HepG2 (cell line): Measurements from ENCODE around the gene C6orf132. TPM values are rescaled to one million over a fixed set of nuclear protein-coding genes. Genes with fewer than 3 reads are reported as not detected.

Source experiments
- ATF1 ChIP-seq: IDR thresholded peaks from 2 replicates; pipeline ENCODE4 v1.6.1; 2016; ENCODE audit warnings: mild to moderate bottlenecking, control low read depth
- ATF7-NPFF ChIP-seq: sonication (generic); formaldehyde crosslinking; IDR thresholded peaks from 2 replicates; pipeline ENCODE4 v1.8.1; 2023; ENCODE audit warnings: mild to moderate bottlenecking, low read depth, missing genetic modification reagents, moderate library complexity
- DPF2 ChIP-seq: sonication (generic); formaldehyde crosslinking; IDR thresholded peaks from 2 replicates; pipeline ENCODE4 v1.4.0; 2020; ENCODE audit warnings: mild to moderate bottlenecking, low read depth, missing genetic modification reagents, borderline replicate concordance
- ETV5 ChIP-seq: IDR thresholded peaks from 2 replicates; pipeline ENCODE4 v1.6.1; 2018; ENCODE audit warnings: missing biosample characterization, missing genetic modification reagents, inconsistent platforms, borderline replicate concordance
- HNF4G ChIP-seq, 2 experiments: sonication (generic) in 1 of 2; formaldehyde crosslinking in 1 of 2; IDR thresholded peaks; 2 replicates each; pipeline versions ENCODE4 v1.4.0 to v1.6.1; 2011 to 2020; ENCODE audit warnings: borderline replicate concordance in 2 of 2, low read depth in 2 of 2, mild to moderate bottlenecking in 2 of 2, low read length in 1 of 2, missing genetic modification reagents in 1 of 2, moderate library complexity in 1 of 2
- ISL2 ChIP-seq: sonication (generic); formaldehyde crosslinking; IDR thresholded peaks from 2 replicates; pipeline ENCODE4 v1.5.0; 2020; ENCODE audit warnings: missing genetic modification reagents
- MEIS2 ChIP-seq: sonication (generic); formaldehyde crosslinking; IDR thresholded peaks from 2 replicates; pipeline ENCODE4 v1.9.0; 2021; ENCODE audit warnings: mild to moderate bottlenecking, missing genetic modification reagents
- MIER2 ChIP-seq: IDR thresholded peaks from 2 replicates; pipeline ENCODE4 v1.6.1; 2016; ENCODE audit warnings: missing biosample characterization, missing genetic modification reagents
- PAF1 ChIP-seq: IDR thresholded peaks from 2 replicates; pipeline ENCODE4 v1.6.1; 2016; ENCODE audit warnings: missing genetic modification reagents, missing compliant biosample characterization
- PHF21A ChIP-seq: sonication (generic); formaldehyde crosslinking; IDR thresholded peaks from 2 replicates; pipeline ENCODE4 v1.5.0; 2020; ENCODE audit warnings: mild to moderate bottlenecking, missing genetic modification reagents
- SMC3 ChIP-seq: IDR thresholded peaks from 2 replicates; pipeline ENCODE4 v1.6.1; 2011; ENCODE audit warnings: low read length, improper control_type of control experiment
- U2AF2 ChIP-seq: fragments of 200-400 bp; formaldehyde crosslinking; IDR thresholded peaks from 2 replicates; pipeline ENCODE4 v1.6.1; 2017; ENCODE audit warnings: low read depth, mild to moderate bottlenecking, low read length
- WIZ ChIP-seq: sonication (generic); formaldehyde crosslinking; IDR thresholded peaks from 2 replicates; pipeline ENCODE4 v1.5.1; 2020; ENCODE audit warnings: mild to moderate bottlenecking, missing genetic modification reagents
- ZNF20 ChIP-seq: sonication (generic); formaldehyde crosslinking; IDR thresholded peaks from 2 replicates; pipeline ENCODE4 v1.4.0; 2020; ENCODE audit warnings: mild to moderate bottlenecking, moderate library complexity, missing genetic modification reagents
- ZNF570 ChIP-seq: sonication (generic); formaldehyde crosslinking; IDR thresholded peaks from 2 replicates; pipeline ENCODE4 v1.4.0; 2020; ENCODE audit warnings: mild to moderate bottlenecking, missing genetic modification reagents, borderline replicate concordance
- polyA plus RNA-seq, 8 experiments: library from polyadenylated mRNA; depleted of rRNA in 3 of 8; stranded (reverse) in 7 of 8; unstranded in 1 of 8; fragments of >200 nt; fragmentation: Illumina TruSeq in 4 of 8; extraction: Trizol in 4 of 8; gene quantifications; 2 replicates each; pipeline versions ENCODE4 v1.2.1 to v1.2.3, GENCODE V29; 2011 to 2016; ENCODE audit warnings: low read depth in 4 of 8, missing spikeins in 1 of 8, mixed read lengths in 1 of 8; ENCODE audit not compliant: insufficient read depth in 1 of 8
- total RNA-seq, 5 experiments: library from RNA; depleted of rRNA; stranded (reverse); fragments of >200 nt; fragmentation: Illumina TruSeq; extraction: Trizol; gene quantifications; 2 replicates each; pipeline ENCODE4 v1.2.3, GENCODE V29; 2016; ENCODE audit warnings: low read depth in 1 of 5
- TF ChIP-seq, protein P1 (sequence below): sonication (generic); formaldehyde crosslinking; IDR thresholded peaks from 2 replicates; pipeline ENCODE4 v1.5.0; 2020; ENCODE audit warnings: mild to moderate bottlenecking, missing genetic modification reagents, borderline replicate concordance
- TF ChIP-seq, protein P2 (sequence below): sonication (generic); formaldehyde crosslinking; IDR thresholded peaks from 2 replicates; pipeline ENCODE4 v1.5.1; 2020; ENCODE audit warnings: missing genetic modification reagents, mild to moderate bottlenecking, borderline replicate concordance

The C6orf132 gene
- total and polyA plus RNA-seq, 2 of the 13 experiments (the other 11 are each of a cell fraction or from before 2014, with no cell fraction given), result 0.78 to 3.0 TPM

DNA sequence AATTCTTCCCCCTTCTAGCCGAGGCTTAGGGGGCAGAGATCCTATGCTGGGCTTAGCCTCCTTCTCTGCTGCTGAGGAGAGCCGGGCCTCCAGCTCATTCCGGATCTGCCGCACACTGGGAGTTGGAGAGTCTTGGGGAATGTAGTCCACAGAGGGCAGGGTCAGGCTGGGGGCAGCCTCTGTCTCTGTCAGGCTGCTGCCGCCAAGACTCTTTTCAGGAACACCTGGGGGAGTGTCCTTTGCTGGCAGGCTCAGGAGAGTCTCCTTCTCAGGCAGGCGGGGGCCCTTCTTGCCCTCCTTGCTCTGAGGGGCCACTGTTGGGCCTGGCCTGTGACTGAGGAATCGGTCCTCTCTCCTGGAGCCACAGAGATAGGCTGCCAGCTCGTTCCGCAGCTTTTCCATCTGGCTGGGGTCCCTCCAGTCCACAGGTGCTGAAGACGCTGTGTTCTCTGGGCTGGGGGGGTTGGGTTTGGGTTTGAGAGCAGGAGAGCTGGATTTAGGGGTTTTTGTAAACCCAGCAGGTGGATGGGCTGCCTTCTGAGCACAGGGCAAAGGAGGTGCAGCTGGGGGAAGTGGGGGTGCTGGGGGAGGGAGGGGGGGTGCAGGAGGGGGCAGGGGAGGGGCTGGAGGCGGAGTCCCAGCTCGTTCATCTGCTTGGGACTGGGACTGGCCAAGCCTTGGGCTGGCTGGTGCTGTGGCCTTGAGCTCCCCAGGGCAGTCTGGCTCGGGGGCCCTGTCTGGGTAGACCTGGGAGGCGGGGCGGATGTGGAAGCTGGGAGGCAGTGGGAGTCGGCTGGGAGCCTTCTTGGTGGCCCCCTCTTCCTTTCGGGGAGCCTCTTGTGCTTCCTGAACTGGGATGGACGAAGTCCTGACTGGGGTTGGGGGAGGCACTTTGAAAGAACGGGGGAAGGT, 36.1 kb downstream of the C6orf132 start (continued):
- TF ChIP-seq, protein P1, sequence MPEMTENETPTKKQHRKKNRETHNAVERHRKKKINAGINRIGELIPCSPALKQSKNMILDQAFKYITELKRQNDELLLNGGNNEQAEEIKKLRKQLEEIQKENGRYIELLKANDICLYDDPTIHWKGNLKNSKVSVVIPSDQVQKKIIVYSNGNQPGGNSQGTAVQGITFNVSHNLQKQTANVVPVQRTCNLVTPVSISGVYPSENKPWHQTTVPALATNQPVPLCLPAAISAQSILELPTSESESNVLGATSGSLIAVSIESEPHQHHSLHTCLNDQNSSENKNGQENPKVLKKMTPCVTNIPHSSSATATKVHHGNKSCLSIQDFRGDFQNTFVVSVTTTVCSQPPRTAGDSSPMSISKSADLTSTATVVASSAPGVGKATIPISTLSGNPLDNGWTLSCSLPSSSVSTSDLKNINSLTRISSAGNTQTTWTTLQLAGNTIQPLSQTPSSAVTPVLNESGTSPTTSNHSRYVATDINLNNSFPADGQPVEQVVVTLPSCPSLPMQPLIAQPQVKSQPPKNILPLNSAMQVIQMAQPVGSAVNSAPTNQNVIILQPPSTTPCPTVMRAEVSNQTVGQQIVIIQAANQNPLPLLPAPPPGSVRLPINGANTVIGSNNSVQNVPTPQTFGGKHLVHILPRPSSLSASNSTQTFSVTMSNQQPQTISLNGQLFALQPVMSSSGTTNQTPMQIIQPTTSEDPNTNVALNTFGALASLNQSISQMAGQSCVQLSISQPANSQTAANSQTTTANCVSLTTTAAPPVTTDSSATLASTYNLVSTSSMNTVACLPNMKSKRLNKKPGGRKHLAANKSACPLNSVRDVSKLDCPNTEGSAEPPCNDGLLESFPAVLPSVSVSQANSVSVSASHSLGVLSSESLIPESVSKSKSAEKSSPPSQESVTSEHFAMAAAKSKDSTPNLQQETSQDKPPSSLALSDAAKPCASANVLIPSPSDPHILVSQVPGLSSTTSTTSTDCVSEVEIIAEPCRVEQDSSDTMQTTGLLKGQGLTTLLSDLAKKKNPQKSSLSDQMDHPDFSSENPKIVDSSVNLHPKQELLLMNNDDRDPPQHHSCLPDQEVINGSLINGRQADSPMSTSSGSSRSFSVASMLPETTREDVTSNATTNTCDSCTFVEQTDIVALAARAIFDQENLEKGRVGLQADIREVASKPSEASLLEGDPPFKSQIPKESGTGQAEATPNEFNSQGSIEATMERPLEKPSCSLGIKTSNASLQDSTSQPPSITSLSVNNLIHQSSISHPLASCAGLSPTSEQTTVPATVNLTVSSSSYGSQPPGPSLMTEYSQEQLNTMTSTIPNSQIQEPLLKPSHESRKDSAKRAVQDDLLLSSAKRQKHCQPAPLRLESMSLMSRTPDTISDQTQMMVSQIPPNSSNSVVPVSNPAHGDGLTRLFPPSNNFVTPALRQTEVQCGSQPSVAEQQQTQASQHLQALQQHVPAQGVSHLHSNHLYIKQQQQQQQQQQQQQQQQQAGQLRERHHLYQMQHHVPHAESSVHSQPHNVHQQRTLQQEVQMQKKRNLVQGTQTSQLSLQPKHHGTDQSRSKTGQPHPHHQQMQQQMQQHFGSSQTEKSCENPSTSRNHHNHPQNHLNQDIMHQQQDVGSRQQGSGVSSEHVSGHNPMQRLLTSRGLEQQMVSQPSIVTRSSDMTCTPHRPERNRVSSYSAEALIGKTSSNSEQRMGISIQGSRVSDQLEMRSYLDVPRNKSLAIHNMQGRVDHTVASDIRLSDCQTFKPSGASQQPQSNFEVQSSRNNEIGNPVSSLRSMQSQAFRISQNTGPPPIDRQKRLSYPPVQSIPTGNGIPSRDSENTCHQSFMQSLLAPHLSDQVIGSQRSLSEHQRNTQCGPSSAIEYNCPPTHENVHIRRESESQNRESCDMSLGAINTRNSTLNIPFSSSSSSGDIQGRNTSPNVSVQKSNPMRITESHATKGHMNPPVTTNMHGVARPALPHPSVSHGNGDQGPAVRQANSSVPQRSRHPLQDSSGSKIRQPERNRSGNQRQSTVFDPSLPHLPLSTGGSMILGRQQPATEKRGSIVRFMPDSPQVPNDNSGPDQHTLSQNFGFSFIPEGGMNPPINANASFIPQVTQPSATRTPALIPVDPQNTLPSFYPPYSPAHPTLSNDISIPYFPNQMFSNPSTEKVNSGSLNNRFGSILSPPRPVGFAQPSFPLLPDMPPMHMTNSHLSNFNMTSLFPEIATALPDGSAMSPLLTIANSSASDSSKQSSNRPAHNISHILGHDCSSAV (CRISPR knock-in tag), result no peak
- TF ChIP-seq, protein P2, sequence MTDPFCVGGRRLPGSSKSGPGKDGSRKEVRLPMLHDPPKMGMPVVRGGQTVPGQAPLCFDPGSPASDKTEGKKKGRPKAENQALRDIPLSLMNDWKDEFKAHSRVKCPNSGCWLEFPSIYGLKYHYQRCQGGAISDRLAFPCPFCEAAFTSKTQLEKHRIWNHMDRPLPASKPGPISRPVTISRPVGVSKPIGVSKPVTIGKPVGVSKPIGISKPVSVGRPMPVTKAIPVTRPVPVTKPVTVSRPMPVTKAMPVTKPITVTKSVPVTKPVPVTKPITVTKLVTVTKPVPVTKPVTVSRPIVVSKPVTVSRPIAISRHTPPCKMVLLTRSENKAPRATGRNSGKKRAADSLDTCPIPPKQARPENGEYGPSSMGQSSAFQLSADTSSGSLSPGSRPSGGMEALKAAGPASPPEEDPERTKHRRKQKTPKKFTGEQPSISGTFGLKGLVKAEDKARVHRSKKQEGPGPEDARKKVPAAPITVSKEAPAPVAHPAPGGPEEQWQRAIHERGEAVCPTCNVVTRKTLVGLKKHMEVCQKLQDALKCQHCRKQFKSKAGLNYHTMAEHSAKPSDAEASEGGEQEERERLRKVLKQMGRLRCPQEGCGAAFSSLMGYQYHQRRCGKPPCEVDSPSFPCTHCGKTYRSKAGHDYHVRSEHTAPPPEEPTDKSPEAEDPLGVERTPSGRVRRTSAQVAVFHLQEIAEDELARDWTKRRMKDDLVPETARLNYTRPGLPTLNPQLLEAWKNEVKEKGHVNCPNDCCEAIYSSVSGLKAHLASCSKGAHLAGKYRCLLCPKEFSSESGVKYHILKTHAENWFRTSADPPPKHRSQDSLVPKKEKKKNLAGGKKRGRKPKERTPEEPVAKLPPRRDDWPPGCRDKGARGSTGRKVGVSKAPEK, result no peak
- no peak for TF ChIP-seq U2AF2
- TF ChIP-seq ETV5 (CRISPR knock-in tag), result peak; percentile 78
- no peak for TF ChIP-seq ZNF570
- no peak for TF ChIP-seq ATF7-NPFF (CRISPR knock-in tag)
- peak; percentile 53; the same call in 1 of the 2 replicates for TF ChIP-seq WIZ (CRISPR knock-in tag)
- TF ChIP-seq MIER2, result no peak
- no peak for TF ChIP-seq ZNF20
- peak; percentile 64; the same call in 1 of the 2 replicates for TF ChIP-seq DPF2
- no peak for TF ChIP-seq ATF1 (CRISPR knock-in tag)
- TF ChIP-seq PAF1, result no peak
- no peak for TF ChIP-seq SMC3
- no peak for TF ChIP-seq HNF4G (IDR thresholded peaks at IDR 0.05; ENCODE audit: borderline replicate concordance, low read depth, low read length)
- TF ChIP-seq HNF4G (CRISPR knock-in tag; IDR thresholded peaks at IDR 0.05; ENCODE audit: borderline replicate concordance, low read depth), result no peak
- TF ChIP-seq PHF21A, result peak; percentile 53
- TF ChIP-seq ISL2 (CRISPR knock-in tag), result no peak
- TF ChIP-seq MEIS2 (CRISPR knock-in tag), result no peak
